Measurements from ENCODE around the gene GJC2. TPM values are rescaled to one million over a fixed set of nuclear protein-coding genes. Genes with fewer than 3 reads are reported as not detected.
A peak's percentile ranks its signal among the peaks of the same experiment; 100 is the strongest.

GJC2 gene
- total RNA-seq, 3 donors from 2014 or later = 1.3 TPM

DNA sequence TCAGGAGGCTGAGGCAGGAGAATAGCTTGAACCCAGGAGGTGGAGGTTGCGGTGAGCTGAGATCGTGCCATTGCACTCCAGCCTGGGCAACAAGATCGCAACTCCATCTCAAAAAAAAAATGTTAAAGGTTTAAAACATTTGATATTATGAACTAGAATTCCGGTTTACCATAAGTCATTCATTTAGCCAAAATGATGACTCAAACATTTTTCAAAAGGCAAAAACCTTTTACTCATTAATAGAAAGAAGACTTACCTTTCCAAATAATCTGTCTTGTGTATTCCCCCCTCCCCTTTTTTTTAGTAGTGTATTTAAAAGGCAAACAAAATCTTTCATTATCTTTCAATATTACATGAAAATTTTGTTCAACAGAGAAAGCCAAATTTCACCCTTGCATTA lies 32.4 kb upstream of the GJC2 start:
- no peaks in the 10 kb centered on the region for H3K36me3 ChIP-seq
- no peak overlapping the region for H3K27ac ChIP-seq
- intact Hi-C loops (cut with DNase I; ENCODE audit: low total_unique reads) = no loop called here
- H3K27me3 ChIP-seq = no peaks in the 10 kb centered on the region
- no peaks in the 10 kb centered on the region for H3K9me3 ChIP-seq
- DNase-seq (ENCODE audit: low spot score in 2 of 2) = no peak
- H3K4me1 ChIP-seq = no peaks in the 10 kb centered on the region
- no peak for TF ChIP-seq POLR2AphosphoS5 (IDR thresholded peaks at IDR 0.05)
- no peak for TF ChIP-seq POLR2A (IDR thresholded peaks at IDR 0.05)
- TF ChIP-seq, protein P1, sequence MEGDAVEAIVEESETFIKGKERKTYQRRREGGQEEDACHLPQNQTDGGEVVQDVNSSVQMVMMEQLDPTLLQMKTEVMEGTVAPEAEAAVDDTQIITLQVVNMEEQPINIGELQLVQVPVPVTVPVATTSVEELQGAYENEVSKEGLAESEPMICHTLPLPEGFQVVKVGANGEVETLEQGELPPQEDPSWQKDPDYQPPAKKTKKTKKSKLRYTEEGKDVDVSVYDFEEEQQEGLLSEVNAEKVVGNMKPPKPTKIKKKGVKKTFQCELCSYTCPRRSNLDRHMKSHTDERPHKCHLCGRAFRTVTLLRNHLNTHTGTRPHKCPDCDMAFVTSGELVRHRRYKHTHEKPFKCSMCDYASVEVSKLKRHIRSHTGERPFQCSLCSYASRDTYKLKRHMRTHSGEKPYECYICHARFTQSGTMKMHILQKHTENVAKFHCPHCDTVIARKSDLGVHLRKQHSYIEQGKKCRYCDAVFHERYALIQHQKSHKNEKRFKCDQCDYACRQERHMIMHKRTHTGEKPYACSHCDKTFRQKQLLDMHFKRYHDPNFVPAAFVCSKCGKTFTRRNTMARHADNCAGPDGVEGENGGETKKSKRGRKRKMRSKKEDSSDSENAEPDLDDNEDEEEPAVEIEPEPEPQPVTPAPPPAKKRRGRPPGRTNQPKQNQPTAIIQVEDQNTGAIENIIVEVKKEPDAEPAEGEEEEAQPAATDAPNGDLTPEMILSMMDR (IDR thresholded peaks at IDR 0.05) = no peak
- H3K4me3 ChIP-seq = no peak overlapping the region

DNA sequence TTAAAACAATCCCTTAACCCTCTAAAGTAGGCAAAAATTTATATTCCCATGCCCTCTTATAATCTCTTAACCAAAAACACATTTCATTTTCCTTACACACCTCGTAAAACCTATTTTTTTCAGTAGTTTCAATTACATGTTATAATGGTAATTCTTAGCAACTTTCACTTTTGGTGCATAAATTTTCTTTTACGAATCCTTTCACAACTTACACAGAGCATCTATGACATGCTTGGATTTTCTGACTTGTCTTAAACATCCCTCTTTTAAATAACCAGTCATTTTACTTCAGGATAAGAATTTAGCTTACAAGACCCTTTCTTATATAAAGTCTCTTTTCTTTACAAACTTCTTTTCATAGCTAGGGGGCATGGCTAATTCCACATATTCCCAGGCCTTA lies 31.7 kb upstream of the GJC2 start:
- intact Hi-C loops (cut with DNase I; ENCODE audit: low total_unique reads) = no loop called here

DNA sequence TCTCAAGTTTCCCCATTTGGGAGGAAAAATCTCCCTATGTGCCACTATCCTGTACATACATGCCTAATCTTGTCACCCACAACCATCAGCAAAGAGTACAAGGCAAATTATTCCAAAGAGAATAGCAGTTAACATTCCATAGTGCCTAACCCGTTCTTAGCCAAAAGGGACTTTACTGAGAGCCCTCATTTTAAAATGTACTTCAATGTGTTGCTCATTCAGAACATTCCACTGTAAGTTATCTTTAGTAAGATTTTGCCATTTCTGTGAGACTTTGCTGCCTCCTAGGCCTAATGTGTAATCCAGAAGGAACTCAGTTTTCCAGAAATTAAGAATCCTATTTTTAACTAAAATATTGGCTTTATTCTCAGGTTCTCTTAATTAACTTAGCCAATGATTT lies 29.4 kb upstream of the GJC2 start:
- Histone ChIP-seq H3K4me1 (no peaks in the 10 kb centered on the region), H3K4me3 (no peak overlapping the region), H3K9me3 (no peaks in the 10 kb centered on the region), H3K27ac (peak overlapping the region; percentile 1 to 4), H3K27me3 (no peaks in the 10 kb centered on the region), H3K36me3 (no peaks in the 10 kb centered on the region)
- DNase-seq (ENCODE audit: low spot score in 2 of 2) = no peak
- intact Hi-C loops (cut with DNase I; ENCODE audit: low total_unique reads) = no loop called here
- TF ChIP-seq POLR2A (IDR thresholded peaks at IDR 0.05) = no peak
- TF ChIP-seq, protein P1 (IDR thresholded peaks at IDR 0.05) = no peak
- TF ChIP-seq POLR2AphosphoS5 (IDR thresholded peaks at IDR 0.05) = no peak

More for the DNA sequence above, 31.7 kb upstream of the GJC2 start:
- Histone ChIP-seq H3K4me3 (no peak overlapping the region), H3K9me3 (no peaks in the 10 kb centered on the region), H3K4me1 (no peaks in the 10 kb centered on the region), H3K27ac (no peak overlapping the region), H3K27me3 (no peaks in the 10 kb centered on the region), H3K36me3 (no peaks in the 10 kb centered on the region)
- no peak for DNase-seq (ENCODE audit: low spot score in 2 of 2)
- TF ChIP-seq POLR2A (IDR thresholded peaks at IDR 0.05) = no peak
- no peak for TF ChIP-seq POLR2AphosphoS5 (IDR thresholded peaks at IDR 0.05)
- TF ChIP-seq, protein P1 (IDR thresholded peaks at IDR 0.05) = no peak

DNA sequence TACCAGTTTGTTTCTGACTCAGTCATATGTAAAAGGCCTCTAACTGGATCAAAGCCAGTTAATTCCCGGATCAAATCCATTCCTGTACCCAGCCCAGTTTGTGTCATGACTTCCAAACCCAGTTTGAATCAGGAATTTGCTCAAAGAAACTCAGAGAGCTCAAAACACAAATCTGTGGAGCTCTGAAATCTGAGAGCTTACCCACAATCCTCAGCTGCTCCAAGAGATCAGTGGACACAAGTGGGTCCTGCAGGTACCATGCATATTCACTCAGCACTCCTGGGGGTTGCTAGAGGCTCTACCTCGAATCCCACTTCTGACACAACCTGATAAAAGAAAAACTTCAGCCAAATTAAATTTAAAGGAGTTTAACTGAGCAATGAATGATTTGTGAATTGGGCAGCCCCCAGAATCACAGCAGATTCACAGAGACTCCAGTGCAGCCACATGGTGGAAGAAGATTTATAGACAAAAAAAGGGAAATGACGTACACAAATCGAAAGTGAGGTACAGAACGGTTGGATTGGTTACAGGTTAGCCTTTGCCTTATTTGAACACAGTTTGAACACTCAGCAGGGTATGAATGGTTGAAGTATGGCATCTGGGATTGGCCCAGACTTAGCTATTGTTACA lies 28.8 kb upstream of the GJC2 start:
- Histone ChIP-seq H3K27ac (peak overlapping the region; percentile 4 to 14), H3K36me3 (no peaks in the 10 kb centered on the region), H3K9me3 (no peaks in the 10 kb centered on the region), H3K4me1 (no peaks in the 10 kb centered on the region), H3K4me3 (no peak overlapping the region), H3K27me3 (no peaks in the 10 kb centered on the region)
- intact Hi-C loops (cut with DNase I; ENCODE audit: low total_unique reads) = no loop called here
- no peak for DNase-seq (ENCODE audit: low spot score in 2 of 2)
- TF ChIP-seq POLR2A (IDR thresholded peaks at IDR 0.05) = no peak
- TF ChIP-seq, protein P1 (IDR thresholded peaks at IDR 0.05) = no peak
- no peak for TF ChIP-seq POLR2AphosphoS5 (IDR thresholded peaks at IDR 0.05)

DNA sequence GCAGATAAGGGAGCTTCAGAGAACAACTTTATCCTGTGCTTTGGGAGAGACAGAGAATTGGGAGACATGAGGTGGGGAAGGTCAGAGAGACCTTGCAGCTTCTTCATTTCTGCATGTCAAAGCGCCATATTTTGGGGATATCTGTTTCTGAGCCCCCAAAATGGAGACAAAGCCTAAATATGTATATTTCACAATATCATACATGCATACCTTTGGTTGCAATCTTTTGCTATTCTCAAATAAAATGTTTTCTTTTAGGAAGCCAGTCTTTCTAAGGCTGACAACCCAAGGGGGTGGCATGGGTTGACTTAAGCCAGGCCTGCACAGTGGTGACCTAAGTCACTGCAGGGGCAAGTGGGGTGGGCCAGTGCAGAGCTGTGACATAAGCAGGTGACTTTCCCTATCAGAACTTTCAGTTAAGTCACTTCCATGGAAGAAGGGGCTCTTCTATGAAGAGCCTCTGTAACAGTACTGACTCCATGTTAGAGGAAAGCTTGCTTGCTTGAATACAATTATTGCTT lies 26.7 kb upstream of the GJC2 start:
- Histone ChIP-seq H3K4me3 (no peak overlapping the region), H3K36me3 (no peaks in the 10 kb centered on the region), H3K27me3 (no peaks in the 10 kb centered on the region), H3K9me3 (no peaks in the 10 kb centered on the region), H3K4me1 (no peaks in the 10 kb centered on the region), H3K27ac (no peak overlapping the region)
- no peak for DNase-seq (ENCODE audit: low spot score in 2 of 2)
- intact Hi-C loops (cut with DNase I; ENCODE audit: low total_unique reads) = loop anchor here (1.0 kb wide), 1 partner anchor 20 kb away; no protein-coding TSS in a partner anchor
- TF ChIP-seq, protein P1 (IDR thresholded peaks at IDR 0.05) = no peak
- TF ChIP-seq POLR2AphosphoS5 (IDR thresholded peaks at IDR 0.05) (no peak), POLR2A (IDR thresholded peaks at IDR 0.05) (no peak)

Data from breast epithelium (tissue), 4 donors.